D721Med (cell line): Measurements from ENCODE around the gene MGAT4B.

Experiments
- DNase-seq: peaks from one replicate; pipeline ENCODE4 v3.0.0; 2011; ENCODE audit warnings: low spot score; ENCODE audit not compliant: insufficient read length
- FAIRE-seq: peaks from 2 replicates; lab custom pipeline; 2011; peaks lifted over from hg19 to GRCh38; lab: Jason Lieb, UNC
- TF ChIP-seq, protein P1 (sequence below): IDR thresholded peaks from 2 replicates; pipeline ENCODE4 v1.5.1; 2012; ENCODE audit warnings: mild to moderate bottlenecking, control low read depth; ENCODE audit not compliant: insufficient read depth; ENCODE audit errors: missing control alignments

The MGAT4B gene

DNA sequence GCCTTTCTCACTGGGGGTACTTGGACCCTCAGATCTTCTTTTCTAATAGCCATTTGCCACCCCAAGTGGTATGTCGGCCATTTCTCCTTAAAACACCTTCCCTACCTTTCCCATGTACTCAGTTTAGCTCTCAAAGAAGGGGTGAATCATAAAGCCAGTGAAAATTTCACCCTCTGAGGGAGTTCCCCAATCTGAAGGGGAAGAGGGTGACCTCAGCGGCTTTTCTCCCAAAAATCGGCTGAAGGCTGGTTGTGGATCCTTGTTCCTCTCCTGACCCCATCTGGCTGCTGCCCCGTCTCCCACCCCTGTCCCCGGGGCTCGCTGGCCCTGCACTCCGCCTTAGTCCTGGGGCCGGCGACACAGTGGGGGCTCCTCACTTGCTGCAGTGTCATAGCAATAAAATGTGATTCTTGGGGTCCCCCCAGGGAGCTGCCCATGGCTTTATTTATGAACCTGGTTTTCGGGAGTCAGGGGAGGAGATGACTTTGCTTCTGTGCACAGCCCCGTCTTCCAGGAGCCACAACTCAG lies 30.2 kb downstream of the MGAT4B start:
- DNase-seq = no peak
- FAIRE-seq = no peak
- TF ChIP-seq, protein P1, sequence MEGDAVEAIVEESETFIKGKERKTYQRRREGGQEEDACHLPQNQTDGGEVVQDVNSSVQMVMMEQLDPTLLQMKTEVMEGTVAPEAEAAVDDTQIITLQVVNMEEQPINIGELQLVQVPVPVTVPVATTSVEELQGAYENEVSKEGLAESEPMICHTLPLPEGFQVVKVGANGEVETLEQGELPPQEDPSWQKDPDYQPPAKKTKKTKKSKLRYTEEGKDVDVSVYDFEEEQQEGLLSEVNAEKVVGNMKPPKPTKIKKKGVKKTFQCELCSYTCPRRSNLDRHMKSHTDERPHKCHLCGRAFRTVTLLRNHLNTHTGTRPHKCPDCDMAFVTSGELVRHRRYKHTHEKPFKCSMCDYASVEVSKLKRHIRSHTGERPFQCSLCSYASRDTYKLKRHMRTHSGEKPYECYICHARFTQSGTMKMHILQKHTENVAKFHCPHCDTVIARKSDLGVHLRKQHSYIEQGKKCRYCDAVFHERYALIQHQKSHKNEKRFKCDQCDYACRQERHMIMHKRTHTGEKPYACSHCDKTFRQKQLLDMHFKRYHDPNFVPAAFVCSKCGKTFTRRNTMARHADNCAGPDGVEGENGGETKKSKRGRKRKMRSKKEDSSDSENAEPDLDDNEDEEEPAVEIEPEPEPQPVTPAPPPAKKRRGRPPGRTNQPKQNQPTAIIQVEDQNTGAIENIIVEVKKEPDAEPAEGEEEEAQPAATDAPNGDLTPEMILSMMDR = no peak

DNA sequence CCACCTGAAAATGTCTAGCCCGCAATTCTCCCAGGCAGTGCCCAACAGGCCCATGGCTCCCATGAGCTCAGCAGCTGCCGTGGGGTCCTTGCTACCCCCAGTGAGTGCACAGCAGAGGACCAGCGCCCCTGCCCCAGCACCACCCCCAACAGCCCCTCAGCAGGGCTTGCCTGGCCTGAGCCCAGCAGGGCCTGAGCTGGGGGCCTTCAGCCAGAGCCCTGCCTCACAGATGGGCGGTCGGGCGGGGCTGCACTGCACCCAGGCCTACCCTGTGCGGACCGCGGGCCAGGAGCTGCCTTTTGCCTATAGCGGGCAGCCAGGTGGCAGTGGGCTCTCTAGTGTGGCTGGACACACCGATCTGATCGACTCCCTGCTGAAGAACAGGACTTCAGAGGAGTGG lies 32.2 kb downstream of the MGAT4B start:
- TF ChIP-seq, protein P1 = no peak
- no peak for DNase-seq
- no peak for FAIRE-seq

DNA sequence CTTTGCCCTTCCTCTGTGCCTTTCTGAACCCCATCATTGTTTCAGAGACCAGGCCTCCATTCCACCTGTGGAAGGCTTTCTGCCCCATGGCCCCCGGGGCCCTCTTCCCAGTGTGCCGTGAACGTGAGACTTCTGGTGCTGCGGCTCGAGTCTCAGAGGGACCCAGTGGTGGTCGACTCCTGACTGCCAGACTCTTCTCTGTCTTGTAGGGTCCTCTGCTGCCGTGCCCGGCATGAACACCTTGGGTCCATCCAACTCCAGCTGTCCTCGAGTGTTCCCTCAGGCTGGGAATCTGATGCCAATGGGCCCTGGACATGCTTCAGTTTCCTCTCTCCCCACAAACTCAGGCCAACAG lies 33.0 kb downstream of the MGAT4B start:
- FAIRE-seq (no peak), DNase-seq (no peak)
- TF ChIP-seq, protein P1 = no peak

DNA sequence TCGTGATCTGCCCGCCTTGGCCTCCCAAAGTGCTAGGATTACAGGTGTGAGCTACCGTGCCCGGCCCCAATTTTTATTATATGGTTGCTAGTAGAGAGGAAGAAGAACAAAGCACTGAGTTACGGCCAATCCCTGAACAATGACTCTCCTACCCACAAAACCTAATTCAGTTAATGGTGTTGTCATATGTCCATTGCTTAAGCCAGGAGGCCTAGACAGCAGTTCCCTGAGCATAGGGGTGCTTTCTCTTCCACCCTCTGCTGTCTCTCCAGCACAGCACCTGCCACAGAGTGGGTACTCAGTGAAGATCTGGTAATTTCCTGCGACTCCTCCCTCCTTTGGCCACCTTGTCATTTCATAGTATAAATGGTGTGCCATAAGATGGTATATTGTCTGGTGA lies 34.3 kb downstream of the MGAT4B start:
- no peak for FAIRE-seq
- TF ChIP-seq, protein P1 = no peak

DNA sequence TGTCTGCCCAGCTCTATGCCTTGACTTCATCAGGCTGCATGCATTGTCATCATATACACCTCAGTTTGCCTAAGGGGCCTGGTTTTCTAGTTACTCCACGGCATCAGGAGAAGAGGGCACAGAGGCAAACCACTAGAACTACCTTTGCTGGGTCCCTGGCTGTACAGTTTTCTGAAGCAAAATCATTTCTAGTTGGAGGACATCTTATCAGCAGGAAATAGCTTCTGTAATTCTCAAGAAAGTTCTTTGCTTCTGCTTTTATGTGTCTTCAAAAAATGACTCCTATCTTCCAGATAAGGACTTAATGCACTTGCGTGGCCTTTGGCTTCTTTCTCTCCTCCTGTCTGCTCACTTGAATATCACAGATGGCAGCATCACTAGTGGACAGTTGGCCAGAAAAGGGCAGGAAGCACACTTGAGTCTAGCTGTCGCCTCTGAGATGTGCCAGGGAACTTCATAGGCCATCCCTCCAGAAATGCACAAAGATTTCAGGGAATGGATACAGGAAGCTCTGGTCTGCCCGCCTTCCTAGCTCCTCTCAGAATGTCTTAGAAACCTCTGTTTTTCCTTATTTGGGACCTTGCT lies 35.3 kb downstream of the MGAT4B start:
- DNase-seq (no peak), FAIRE-seq (no peak)
- TF ChIP-seq, protein P1 = no peak

More for the DNA sequence above, 34.3 kb downstream of the MGAT4B start:
- no peak for DNase-seq

DNA sequence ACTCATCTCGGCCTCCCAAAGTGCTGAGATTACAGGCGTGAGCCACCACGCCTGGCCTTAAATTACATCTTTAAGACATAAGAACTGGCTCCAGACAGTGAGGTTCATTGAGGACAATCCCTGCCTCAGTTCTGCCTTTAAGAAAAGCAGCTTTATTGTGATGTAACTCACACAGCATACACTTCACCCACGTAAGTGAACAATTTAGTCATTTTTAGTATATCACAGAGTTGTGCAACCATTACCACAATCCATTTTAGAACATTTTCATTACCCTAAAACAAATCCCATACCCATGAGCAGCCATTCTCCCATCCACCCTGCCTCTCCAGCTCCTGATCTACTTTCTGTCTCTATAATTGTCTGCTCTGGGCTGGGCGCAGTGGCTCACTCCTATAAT lies 36.9 kb downstream of the MGAT4B start:
- no peak for FAIRE-seq
- no peak for DNase-seq
- TF ChIP-seq, protein P1 = no peak

DNA sequence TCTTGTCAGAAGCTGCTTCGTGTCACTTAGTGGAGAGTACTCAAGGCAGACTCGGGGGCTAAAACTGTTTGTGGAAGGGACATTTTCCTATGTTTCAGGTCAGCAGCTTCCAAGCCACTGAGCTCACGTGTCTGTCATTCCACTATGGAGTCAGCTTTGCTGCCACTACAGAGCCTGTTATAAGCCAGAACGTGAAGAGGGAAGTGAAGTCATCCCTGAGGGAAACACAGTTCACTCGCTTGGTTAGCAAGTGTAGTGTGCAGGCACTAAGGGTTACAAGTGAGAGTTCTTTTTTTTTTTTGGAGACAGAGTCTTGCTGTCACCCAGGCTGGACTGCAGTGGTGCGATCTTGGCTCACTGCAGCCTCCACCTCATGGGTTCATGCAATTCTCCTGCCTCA lies 37.4 kb downstream of the MGAT4B start:
- TF ChIP-seq, protein P1 = no peak
- DNase-seq = no peak
- FAIRE-seq = no peak
